Measurements from ENCODE around the gene TMEM182. TPM values are rescaled to one million over a fixed set of nuclear protein-coding genes. Genes with fewer than 3 reads are reported as not detected.

Gene TMEM182
- total and polyA plus RNA-seq, 2 of the 4 experiments (the other 2 are of a cell fraction) = 1.3 to 1.4 TPM

GRCh38 chr2:102768253-102768652, 6.4 kb downstream of the TMEM182 start:
- peaks cover 3% of the 10 kb centered on the region; the same call in 1 of the 2 replicates for H3K4me1 ChIP-seq (ENCODE audit: control insufficient read depth, insufficient read depth, low read length)
- H3K56ac ChIP-seq (ENCODE audit: extremely low read depth, insufficient read depth, low read length) = no peak overlapping the region
- intact Hi-C loops (cut with micrococcal nuclease) = no loop called here
- H2AFZ ChIP-seq (replicated peaks; ENCODE audit: low read length, poor library complexity) = no peak overlapping the region
- no peaks in the 10 kb centered on the region for H3K9me3 ChIP-seq (ENCODE audit: control insufficient read depth, insufficient read depth, low read length)
- in situ Hi-C loops (cut with MboI; ENCODE audit: low sequenced_read_pairs) = no loop called here
- no peak overlapping the region for H2BK15ac ChIP-seq (ENCODE audit: low read depth, low read length)
- DNase-seq = no peak
- H4K91ac ChIP-seq (ENCODE audit: insufficient read depth, low read depth, low read length) = no peak overlapping the region
- H2BK120ac ChIP-seq (ENCODE audit: low read depth, low read length) = no peak overlapping the region
- BruUV-seq (replicated peaks) = no TSS peak
- no peak overlapping the region for H2BK20ac ChIP-seq (ENCODE audit: low read depth, low read length)
- H3K9ac ChIP-seq (ENCODE audit: low read depth, low read length) = no peak overlapping the region
- no peaks in the 10 kb centered on the region for H3K36me3 ChIP-seq (ENCODE audit: control insufficient read depth, insufficient read depth, low read length)
- no peak overlapping the region for H4K8ac ChIP-seq (ENCODE audit: low read depth in 2 of 2, low read length in 2 of 2)
- H3K4ac ChIP-seq (ENCODE audit: low read depth, low read length) = no peak overlapping the region
- ATAC-seq (ENCODE audit: low read depth) = no peak
- no peak overlapping the region for H3K18ac ChIP-seq (ENCODE audit: low read depth, low read length)
- no peak overlapping the region for H2BK5ac ChIP-seq (ENCODE audit: low read depth, low read length, poor library complexity, severe bottlenecking)
- no peaks in the 10 kb centered on the region; the same call in 1 of the 2 replicates for H3K9me1 ChIP-seq (ENCODE audit: insufficient read depth, low read length)
- TF ChIP-seq FOS (IDR thresholded peaks at IDR 0.05; ENCODE audit: low read depth, low read length) (no peak), POLR2A (IDR thresholded peaks at IDR 0.05; ENCODE audit: low read depth, low read length) (no peak), RFX5 (IDR thresholded peaks at IDR 0.05; ENCODE audit: low read depth, low read length) (no peak), RCOR1 (IDR thresholded peaks at IDR 0.05; ENCODE audit: insufficient replicate concordance, low read length) (no peak)
- H3K27ac ChIP-seq (ENCODE audit: insufficient read depth, low read length) = no peak overlapping the region
- dilution Hi-C loops (cut with HindIII; ENCODE audit: low sequenced_read_pairs, unreplicated experiment) = no loop called here
- ChIA-PET POLR2A (ENCODE audit: unreplicated experiment) (no interaction called here), CTCF (no interaction called here)
- H2AK5ac ChIP-seq (ENCODE audit: low read depth, low read length) = no peak overlapping the region
- H3K79me1 ChIP-seq (ENCODE audit: low read depth in 1 of 2, low read length in 2 of 2) = no peaks in the 10 kb centered on the region
- H4K5ac ChIP-seq (ENCODE audit: low read depth, low read length) = no peak overlapping the region
- H3K4me3 ChIP-seq (ENCODE audit: insufficient read depth, low read depth, low read length) = no peak overlapping the region
- no peak overlapping the region for H3K23ac ChIP-seq (ENCODE audit: low read depth, low read length)
- H3K4me2 ChIP-seq (ENCODE audit: low read depth, low read length) = no peak overlapping the region
- H3K27me3 ChIP-seq (ENCODE audit: control insufficient read depth, insufficient read depth, low read length) = no peaks in the 10 kb centered on the region
- H4K20me1 ChIP-seq (ENCODE audit: insufficient read depth, low read length) = no peaks in the 10 kb centered on the region
- H2AK9ac ChIP-seq (replicated peaks; ENCODE audit: low read depth, low read length, poor library complexity) = no peak overlapping the region
- no CpG with 5 or more reads among the region's 3 CpGs for WGBS, 2 experiments (ENCODE audit: extremely low coverage in 2 of 2, insufficient read length in 1 of 2)
- no peak overlapping the region for H3K14ac ChIP-seq (replicated peaks; ENCODE audit: low read depth, low read length)

All from IMR-90 (cell line).